HG03342 (cell line): Measurements from ENCODE around the gene CEP95.
"Not testable (repeated sequence)": the region's sequence is repeated elsewhere in the genome, so short reads cannot be mapped to it uniquely, and the experiment has no call there.

Experiments
- ATAC-seq: cut with Tn5 transposase; IDR thresholded peaks from one replicate; pipeline ENCODE4 v1.9.1; 2021; ENCODE audit warnings: mild to moderate bottlenecking, moderate library complexity; ENCODE audit not compliant: unreplicated experiment

CEP95 gene

DNA sequence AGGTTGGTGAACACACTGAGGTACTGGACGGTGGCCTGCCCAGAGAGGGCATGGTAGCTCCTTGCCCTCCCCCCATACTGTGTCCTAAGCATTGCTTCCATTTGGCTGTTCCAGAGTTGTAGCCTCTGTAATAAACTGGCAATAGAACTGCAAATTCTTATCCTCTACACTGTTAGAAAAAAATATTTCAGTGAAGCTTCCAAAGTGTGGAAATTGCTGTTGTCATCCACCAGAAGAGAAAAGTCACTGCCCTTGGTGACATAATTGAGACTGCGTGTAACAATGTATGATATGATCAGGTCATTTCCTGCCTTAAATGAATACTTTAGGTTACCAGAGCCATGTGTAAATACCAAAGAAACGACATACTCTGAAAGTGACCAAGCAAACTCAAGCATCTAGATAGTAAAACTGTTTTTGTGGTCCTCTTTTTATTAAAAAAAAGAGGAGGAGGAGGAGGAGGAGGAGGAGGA lies 65.9 kb downstream of the CEP95 start:
- no peak for ATAC-seq

DNA sequence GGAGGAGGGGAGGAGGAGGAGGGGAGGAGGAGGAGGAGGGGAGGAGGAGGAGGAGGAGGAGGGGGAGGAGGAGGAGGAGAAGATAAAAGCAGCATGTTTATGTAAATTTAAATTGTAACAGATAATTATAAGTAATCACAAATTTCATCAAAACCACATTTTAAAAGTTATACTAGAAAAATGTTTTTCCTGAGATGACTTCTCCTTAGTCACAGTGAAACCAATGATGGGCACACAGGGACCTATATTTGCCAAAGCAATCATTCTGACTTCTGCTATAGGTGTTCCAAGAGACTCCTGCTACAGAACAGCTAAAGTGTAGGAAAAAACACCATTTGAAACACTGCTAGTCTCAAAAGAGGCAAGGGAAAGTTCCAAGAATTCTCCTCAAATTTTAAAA lies 66.4 kb downstream of the CEP95 start:
- ATAC-seq, result no peak

DNA sequence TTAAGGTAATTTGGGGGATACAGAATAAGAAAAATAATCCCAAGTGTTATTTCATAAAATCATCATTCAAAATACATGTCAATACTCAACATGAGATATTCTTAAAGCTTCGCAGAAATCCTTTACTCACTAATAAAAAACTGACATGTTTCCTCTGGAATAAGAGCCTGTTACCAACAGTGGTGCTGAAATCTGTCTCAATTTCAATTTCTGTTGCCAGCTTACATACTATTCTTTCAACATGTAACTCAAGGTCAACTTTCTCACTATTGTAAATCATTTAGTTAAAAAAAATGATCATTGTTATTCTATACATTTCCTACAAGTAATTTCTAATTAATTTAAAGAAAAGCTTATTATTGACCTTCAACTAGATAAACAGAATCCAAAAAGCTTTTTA lies 67.9 kb downstream of the CEP95 start:
- ATAC-seq, result no peak

DNA sequence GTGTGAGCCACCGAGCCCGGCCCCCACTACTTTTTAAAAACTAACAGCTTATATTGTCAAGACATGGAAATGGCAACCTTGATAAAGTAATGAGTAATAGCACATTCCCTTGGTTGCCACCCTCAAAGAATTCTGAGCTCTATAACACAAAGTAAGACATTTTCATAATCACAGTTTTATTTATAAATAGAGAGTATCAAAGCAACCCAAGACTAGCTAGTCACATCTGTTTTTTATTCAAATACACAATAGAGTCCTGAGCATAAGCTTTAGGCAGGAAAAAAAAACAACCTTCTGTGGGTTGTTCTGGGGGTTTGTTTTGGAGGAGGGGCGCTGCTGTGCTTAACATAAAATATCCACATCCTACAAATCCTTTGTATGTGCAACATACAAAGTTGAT lies 68.7 kb downstream of the CEP95 start:
- no peak for ATAC-seq

DNA sequence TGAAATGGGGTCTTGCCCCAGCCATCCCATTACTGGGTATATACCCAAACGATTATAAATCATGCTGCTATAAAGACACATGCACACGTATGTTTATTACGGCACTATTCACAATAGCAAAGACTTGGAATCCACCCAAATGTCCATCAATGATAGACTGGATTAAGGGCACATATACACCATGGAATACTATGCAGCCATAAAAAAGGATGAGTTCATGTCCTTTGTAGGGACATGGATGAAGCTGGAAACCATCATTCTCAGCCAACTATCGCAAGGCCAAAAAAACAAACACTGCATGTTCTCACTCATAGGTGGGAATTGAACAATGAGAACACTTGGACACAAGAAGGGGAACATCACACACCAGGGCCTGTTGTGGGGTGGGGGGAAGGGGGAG lies 70.2 kb downstream of the CEP95 start:
- not testable (repeated sequence) for ATAC-seq

DNA sequence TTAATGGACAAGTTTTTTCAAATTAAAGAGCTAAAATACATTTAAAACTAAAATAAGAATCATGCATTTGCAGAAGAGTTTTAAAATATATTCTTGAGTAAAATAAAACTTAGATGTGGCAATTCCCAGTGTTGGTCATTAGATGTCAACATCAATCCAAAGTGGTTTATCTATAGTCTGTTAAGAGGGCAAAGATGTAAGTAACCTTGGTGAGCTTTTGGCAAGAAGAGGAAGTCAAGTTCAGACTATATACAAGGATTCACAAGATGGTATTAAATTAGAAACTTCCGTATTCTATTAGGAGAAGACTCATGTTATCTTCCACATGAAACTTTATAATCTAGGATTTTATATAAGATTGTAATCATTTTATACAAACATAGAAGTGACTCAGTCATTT lies 73.1 kb downstream of the CEP95 start:
- ATAC-seq, result no peak

DNA sequence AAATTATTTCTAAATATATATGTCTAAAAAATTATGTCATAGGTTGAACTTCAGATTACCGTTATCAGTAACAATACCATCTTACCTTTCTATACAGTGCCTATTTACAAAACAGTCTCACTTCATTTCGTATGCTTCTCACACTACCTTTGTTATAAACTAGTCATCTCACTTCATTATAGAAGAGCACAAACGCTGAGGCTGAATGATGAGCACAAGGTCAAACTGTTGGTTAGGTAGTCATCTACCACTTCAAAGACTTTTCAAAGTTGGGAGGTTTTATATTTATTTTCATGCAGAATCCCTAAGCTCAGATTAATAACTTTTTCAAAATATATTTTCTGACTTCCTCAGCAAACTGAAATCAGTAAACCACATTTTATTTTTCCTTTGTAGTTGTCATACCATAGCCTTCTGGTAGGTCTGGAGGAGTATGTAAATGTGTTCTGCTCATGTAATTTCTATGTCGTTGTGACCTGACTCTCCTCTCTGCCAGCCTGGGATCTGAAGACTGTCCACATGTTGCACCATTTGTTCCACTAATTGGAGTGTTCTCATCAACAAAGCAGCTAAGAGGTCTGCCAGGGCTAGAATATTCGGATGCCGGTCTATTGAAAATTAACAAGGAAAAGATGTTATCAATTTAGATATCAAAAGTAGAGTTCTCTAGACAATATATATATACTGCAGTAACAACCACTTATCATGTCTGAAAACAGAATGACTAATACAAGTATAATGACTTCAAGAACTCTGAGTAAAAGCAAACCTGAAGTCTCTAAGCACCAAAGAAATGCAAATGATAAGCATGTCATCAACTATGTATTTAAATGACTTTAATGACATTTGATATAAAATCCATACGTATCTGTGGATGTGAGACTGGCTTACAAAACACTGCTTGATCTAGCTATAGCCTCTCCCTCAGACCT lies 73.9 kb downstream of the CEP95 start:
- no peak for ATAC-seq

DNA sequence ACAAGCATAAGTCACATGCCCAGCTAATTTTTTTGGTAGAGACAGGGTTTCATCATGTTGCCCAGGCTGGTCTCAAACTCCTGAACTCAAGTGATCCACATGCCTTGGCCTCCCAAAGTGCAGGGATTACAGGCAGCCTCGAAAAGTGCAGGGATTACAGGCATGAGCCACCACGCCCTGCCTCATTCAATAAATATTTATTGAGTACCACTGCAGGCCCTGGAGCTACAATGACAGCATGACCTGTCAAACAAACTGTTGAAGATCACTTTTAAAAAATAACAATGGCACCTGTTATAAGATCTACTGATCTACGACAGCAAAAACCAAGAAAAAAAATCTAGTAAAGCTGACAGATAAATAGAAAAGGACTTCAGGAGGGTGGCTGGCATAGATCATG lies 76.3 kb downstream of the CEP95 start:
- no peak for ATAC-seq

DNA sequence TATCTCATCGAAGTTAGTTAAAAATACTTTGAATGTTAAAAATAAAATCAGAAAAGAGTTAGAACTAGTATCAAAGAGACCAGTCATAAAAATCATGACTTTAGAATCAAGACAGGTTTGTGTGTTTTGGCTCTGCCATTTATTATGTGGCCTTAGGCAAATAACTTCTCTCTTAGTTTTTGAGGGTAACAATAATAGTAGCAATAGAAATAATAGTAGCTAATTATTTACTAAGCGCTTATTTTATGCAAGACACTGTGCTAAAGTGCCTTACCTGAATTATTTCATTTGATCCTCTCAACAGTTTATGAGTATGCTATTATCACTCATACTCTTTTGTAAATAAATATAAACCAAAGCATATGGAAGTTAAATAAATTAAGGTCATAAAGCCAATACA lies 78.4 kb downstream of the CEP95 start:
- no peak for ATAC-seq
